Daoy (cell line): ENCODE data around the gene CCDC47. TPM values are rescaled to one million over a fixed set of nuclear protein-coding genes. Genes with fewer than 3 reads are reported as not detected.

ENCODE experiments used
- DNase-seq: peaks from one replicate; pipeline ENCODE4 v3.0.0-alpha.2; 2015; ENCODE audit warnings: low read depth
- total RNA-seq: library from RNA; depleted of rRNA; stranded (reverse); fragments of >200 nt; shearing (Covaris generic); gene quantifications from 2 replicates; pipeline ENCODE4 v1.2.3, GENCODE V29; 2014; rRNA removed

CCDC47 gene
- total RNA-seq, 1 experiment from 2014 or later = 94.1 TPM

DNA sequence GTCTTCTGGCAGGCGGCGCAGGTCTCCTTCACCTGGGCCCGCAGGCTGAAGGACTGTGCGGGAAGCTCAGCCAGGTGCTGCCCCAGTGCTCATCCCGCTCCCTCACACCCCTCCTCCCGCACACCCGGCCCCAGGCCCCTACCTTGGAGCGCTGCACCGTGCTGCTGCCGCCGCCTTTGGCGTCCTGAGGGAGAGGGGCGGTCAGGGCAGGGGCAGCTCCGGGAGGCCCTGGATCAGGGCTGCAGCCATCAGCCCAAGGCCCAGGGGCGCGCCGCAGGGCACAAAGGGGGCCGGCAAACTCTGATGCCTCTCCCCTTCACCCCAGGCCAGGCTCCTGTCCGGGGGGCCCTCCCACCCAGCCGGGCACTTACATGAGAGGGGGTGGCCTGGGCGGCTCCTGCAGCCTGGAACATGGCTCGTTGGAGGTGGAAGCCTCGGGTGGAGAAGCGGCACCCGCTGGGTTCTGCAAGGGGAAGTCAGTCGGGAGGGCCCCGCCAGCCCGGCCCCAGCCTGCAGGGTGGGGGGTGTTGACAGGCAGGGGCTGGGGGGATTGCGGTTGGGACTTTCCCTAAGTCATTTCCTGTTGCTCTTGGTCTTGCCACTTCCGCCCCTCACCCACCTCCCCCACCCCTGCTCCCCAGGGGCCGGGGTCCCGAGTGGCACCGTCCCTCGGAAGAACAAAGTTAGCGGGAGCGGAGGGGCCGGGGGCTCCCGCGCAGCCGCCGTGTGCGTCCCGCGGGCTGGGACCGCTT, 74.3 kb downstream of the CCDC47 start:
- DNase-seq = peak; percentile 82

DNA sequence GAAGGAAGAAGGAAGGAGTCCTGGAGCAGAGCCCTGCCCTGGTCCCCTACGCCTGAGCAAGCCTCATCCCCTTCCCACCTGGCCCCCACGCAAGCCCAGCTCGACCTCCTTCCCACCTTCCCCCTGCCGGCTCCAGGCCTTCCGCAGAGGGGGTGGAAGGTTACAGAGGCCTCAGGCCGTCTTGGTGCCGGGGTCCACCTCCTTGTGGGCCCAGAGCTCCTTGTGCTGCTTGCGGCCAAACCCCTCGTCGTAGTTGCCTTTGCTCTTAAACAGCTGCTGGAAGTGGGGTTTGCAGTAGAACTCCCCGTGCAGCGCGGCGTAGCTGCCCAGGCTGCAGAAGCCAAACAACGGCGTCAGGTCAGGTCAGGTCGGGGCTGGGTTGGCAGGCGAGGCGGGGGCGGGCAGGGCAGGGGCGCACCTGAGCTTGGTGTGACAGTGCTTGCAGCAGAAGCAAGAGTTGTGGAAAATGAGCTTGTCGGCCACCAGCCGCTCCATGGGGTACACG, 75.0 kb downstream of the CCDC47 start:
- no peak for DNase-seq

DNA sequence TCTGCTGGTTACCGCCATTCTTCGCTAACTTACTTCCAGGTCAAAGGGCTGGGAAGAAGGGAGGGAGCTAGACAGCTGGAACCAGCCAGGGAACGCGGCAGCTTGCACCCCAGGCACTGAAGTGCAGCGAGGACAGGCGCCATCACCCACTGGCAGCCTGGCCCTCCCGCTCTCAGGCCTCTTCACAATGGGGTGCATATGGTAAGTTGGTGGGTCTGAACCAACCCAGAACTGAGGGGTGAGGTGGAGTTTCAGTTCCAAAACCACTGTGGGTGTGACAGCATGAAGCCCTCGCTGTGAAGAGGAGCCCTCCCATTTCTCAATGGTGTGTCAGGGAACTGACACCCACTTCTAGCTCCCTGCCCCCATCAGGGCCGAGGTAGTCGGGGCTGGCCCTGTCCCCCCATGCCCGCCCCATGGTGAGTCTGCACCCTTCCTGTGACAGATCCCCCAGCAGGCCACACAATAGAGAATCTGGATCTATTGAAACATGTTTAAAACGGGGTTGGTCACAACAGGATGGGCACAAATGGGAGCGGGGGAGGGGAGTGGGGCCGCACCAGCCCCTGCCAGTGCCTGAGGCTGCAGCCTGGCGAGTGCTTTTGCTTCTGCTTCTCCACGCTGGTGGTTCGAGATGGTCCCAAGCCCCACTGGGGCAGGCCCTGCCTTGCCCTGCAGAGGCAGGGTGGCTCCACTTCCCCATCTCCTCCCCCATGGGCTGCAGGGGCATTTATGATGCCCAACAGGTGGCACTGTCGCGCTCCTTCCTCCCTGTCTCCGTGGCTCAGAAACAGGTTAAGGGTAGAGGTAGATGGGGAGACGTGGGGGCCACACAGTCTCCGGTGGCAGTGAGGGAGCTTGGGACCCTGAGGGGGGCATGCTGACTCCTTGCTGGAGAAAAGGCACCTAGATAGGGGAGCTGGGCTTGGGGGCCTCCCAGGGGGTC, 75.8 kb downstream of the CCDC47 start:
- DNase-seq = peak; percentile 51

DNA sequence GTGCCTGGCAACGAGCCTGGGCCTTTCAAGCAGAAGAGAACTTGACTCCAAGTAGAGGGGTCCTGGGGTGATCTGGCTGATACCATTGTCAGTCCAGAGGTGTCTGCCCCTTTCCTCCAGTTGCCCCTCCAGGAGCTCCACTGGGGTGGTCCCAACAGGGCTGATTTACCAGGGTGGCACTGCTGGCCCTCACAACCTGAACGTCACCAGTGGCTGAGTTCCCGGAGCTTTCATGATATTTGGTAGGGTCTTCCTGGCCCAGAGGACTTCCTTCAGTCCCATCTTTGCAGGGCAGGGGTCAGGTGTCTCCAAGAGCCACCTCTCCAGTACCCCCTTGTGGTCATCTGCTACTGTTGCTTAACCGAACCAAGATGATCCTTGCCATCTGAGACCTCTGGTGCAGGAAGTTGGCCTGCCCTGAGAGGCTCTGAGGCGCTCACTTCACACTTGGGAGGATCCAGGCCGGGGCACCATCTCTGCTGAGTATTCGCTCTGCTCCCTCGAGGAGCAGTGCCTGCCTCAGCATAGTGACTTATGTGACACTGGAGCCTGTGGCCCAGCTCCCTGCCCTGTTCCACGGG, 76.9 kb downstream of the CCDC47 start:
- DNase-seq = peak; percentile 42

DNA sequence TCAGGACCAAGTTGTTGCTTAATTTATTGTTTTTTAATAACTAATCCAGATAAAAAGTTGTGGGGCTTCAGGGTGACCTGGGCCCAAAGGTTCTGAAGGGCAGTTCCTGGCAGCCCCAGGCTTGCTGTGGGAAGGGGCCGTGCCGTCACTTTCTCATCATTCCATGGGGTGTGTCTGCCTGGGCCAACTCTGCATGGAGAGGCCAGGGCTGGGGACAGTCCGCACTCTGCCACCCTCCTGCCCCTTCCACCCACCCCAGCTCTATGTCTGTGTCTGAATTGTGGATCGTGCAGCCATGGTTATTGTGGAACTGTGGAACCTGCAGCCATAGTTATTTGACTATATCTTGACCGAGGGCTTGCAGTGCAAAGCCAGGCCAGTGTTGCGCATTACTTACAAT, 77.5 kb downstream of the CCDC47 start:
- DNase-seq = no peak

Other genes with a start within 250 kb of the CCDC47 start
- 29.9 and 36.7 TPM in 2 replicates for gene DCAF7, start 223.1 kb downstream of the CCDC47 start, total RNA-seq
- gene TACO1, start 172.7 kb downstream of the CCDC47 start, total RNA-seq = 22.9 and 23.8 TPM in 2 replicates
- gene MAP3K3, start 151.2 kb downstream of the CCDC47 start, total RNA-seq = 16.8 and 19.7 TPM in 2 replicates
- gene LIMD2, start 73.5 kb downstream of the CCDC47 start, total RNA-seq = 32.3 and 41.7 TPM in 2 replicates
- gene STRADA, start 31.8 kb downstream of the CCDC47 start, total RNA-seq = 10.9 and 18.7 TPM in 2 replicates
- gene DDX42, start 573 bp upstream of the CCDC47 start, total RNA-seq = 43.3 and 48.5 TPM in 2 replicates
- gene PSMC5, start 53.8 kb upstream of the CCDC47 start, total RNA-seq = 75.3 and 98.5 TPM in 2 replicates
- gene FTSJ3, start 54.1 kb upstream of the CCDC47 start, total RNA-seq = 91.3 and 116 TPM in 2 replicates
- gene SMARCD2, start 69.1 kb upstream of the CCDC47 start, total RNA-seq = 69.4 and 73.5 TPM in 2 replicates
- not detected in 2 replicates for gene CSH2, start 100.1 kb upstream of the CCDC47 start, total RNA-seq
- gene GH2, start 108.3 kb upstream of the CCDC47 start, total RNA-seq = not detected in 2 replicates
- gene CSH1, start 123.0 kb upstream of the CCDC47 start, total RNA-seq = not detected in 2 replicates
- not detected in 2 replicates for gene CSHL1, start 137.7 kb upstream of the CCDC47 start, total RNA-seq
- gene GH1, start 145.2 kb upstream of the CCDC47 start, total RNA-seq = not detected in 2 replicates
- gene CD79B, start 158.7 kb upstream of the CCDC47 start, total RNA-seq = 2.6 TPM in 1 of 2 replicates, not detected in the other
- gene SCN4A, start 199.3 kb upstream of the CCDC47 start, total RNA-seq = 0.06 TPM in 1 of 2 replicates, not detected in the other
- gene PRR29, start 224.8 kb upstream of the CCDC47 start, total RNA-seq = 0.17 and 1.1 TPM in 2 replicates
- gene ICAM2, start 247.0 kb upstream of the CCDC47 start, total RNA-seq = 5.0 and 7.7 TPM in 2 replicates